HepG2 (cell line): ENCODE results near the gene KRTAP6-1. TPM values are rescaled to one million over a fixed set of nuclear protein-coding genes. Genes with fewer than 3 reads are reported as not detected.

Source experiments
- ATAC-seq: fragments of 200-7000 bp; cut with Tn5 transposase; 3 replicates; pipeline ENCODE4 v1.9.1; 2020; ENCODE audit warnings: mild to moderate bottlenecking, moderate library complexity
- BruUV-seq: library from RNA; stranded (reverse); fragments of 400-500 nt; replicated peaks from 2 replicates; lab custom pipeline; 2021; lab: Mats Ljungman, UMichigan
- CTCF ChIA-PET: fragments of 300-600 bp; formaldehyde crosslinking; extraction: SDS; loops from one replicate; lab custom pipeline; 2021; ENCODE audit warnings: low total read pairs, inconsistent platforms, low intra/inter-chr PET ratio; lab: Yijun Ruan, JAX
- POLR2A ChIA-PET: fragments of 350-600 bp; sonication (Branson Sonifier 250); formaldehyde crosslinking; loops from one replicate; lab custom pipeline; 2020; ENCODE audit warnings: antibody characterized with exemption, inconsistent platforms; lab: Yijun Ruan, JAX
- DNase-seq: peaks from one replicate; pipeline ENCODE4 v3.0.0-alpha.2; 2015; ENCODE audit warnings: low spot score
- FAIRE-seq: peaks from 3 replicates; lab custom pipeline; 2011; peaks lifted over from hg19 to GRCh38; lab: Jason Lieb, UNC
- H2AFZ ChIP-seq: one replicate; pipeline ENCODE4 v1.6.1; 2011; ENCODE audit warnings: low read length, inconsistent platforms
- H3K27ac ChIP-seq: fragments of 300-600 bp; 3 replicates; pipeline ENCODE4 v1.8.0; 2011; ENCODE audit warnings: mixed run types, mild to moderate bottlenecking, mixed read lengths, low read length, inconsistent platforms; ENCODE audit not compliant: insufficient read depth; ENCODE audit errors: extremely low read length
- H3K27me3 ChIP-seq, 2 experiments: fragments of 200-600 bp in 1 of 2; 2 replicates in 1 of 2; 3 replicates in 1 of 2; pipeline versions ENCODE4 v1.6.0 to v1.8.0; 2011; ENCODE audit warnings: low read length in 2 of 2, mild to moderate bottlenecking in 2 of 2, moderate library complexity in 2 of 2, inconsistent platforms in 1 of 2; ENCODE audit not compliant: insufficient read depth in 2 of 2, control insufficient read depth in 1 of 2
- H3K36me3 ChIP-seq, 2 experiments: fragments of 200-600 bp in 1 of 2; replicated peaks in 1 of 2; 2 replicates in 1 of 2; 3 replicates in 1 of 2; pipeline versions ENCODE4 v1.5.1 to v1.8.0; 2011; ENCODE audit warnings: low read length in 2 of 2, inconsistent platforms in 1 of 2; ENCODE audit not compliant: insufficient read depth in 2 of 2, control insufficient read depth in 1 of 2
- H3K4me1 ChIP-seq: 2 replicates; pipeline ENCODE4 v1.5.1; 2012; ENCODE audit warnings: low read length, inconsistent platforms; ENCODE audit not compliant: insufficient read depth
- H3K4me2 ChIP-seq: 2 replicates; pipeline ENCODE4 v1.6.0; 2011; ENCODE audit warnings: low read depth, low read length, inconsistent platforms
- H3K4me3 ChIP-seq, 3 experiments: fragments of 200-600 bp in 1 of 3; sonication (generic), shearing (Covaris generic) in 1 of 3; replicated peaks in 1 of 3; 2 replicates each; pipeline ENCODE4 v1.5.1; 2011 to 2016; ENCODE audit warnings: low read length in 3 of 3, inconsistent platforms in 2 of 3, low read depth in 2 of 3, mild to moderate bottlenecking in 2 of 3, control low read depth in 1 of 3, mixed read lengths in 1 of 3; ENCODE audit not compliant: insufficient read depth in 1 of 3
- H3K79me2 ChIP-seq: one replicate; pipeline ENCODE4 v1.6.1; 2011; ENCODE audit warnings: low read length, inconsistent platforms; ENCODE audit not compliant: insufficient read depth
- H3K9ac ChIP-seq: 2 replicates; pipeline ENCODE4 v1.6.0; 2011; ENCODE audit warnings: mild to moderate bottlenecking, low read depth, low read length, inconsistent platforms; ENCODE audit not compliant: insufficient read depth
- H3K9me3 ChIP-seq: 2 replicates; pipeline ENCODE4 v1.5.1; 2012; ENCODE audit warnings: mild to moderate bottlenecking, low read length
- H4K20me1 ChIP-seq: 2 replicates; pipeline ENCODE4 v1.6.0; 2011; ENCODE audit warnings: inconsistent platforms, mild to moderate bottlenecking, low read length, moderate library complexity; ENCODE audit not compliant: insufficient read depth
- FOXO1 ChIP-seq: sonication (generic); formaldehyde crosslinking; IDR thresholded peaks from 2 replicates; pipeline ENCODE4 v1.4.0; 2020; ENCODE audit warnings: missing genetic modification reagents
- IKZF1 ChIP-seq: fragments of 450-650 bp; IDR thresholded peaks from 2 replicates; pipeline ENCODE4 v1.7.1; 2016
- KMT2A ChIP-seq: sonication (generic); formaldehyde crosslinking; IDR thresholded peaks from 2 replicates; pipeline ENCODE4 v1.4.0; 2020; ENCODE audit warnings: missing genetic modification reagents
- MAFK ChIP-seq, 2 experiments: IDR thresholded peaks in 1 of 2; conservative IDR thresholded peaks in 1 of 2; 2 replicates each; pipeline ENCODE4 v1.6.1; 2011; ENCODE audit warnings: improper control_type of control experiment in 2 of 2, low read length in 2 of 2
- MED13 ChIP-seq: sonication (generic); formaldehyde crosslinking; IDR thresholded peaks from 2 replicates; pipeline ENCODE4 v1.5.0; 2020; ENCODE audit warnings: missing genetic modification reagents
- ZNF556 ChIP-seq: sonication (generic); formaldehyde crosslinking; IDR thresholded peaks from 2 replicates; pipeline ENCODE4 v1.4.0; 2020; ENCODE audit warnings: mild to moderate bottlenecking, missing genetic modification reagents, borderline replicate concordance
- ZNF563 ChIP-seq: sonication (generic); formaldehyde crosslinking; IDR thresholded peaks from 2 replicates; pipeline ENCODE4 v1.8.0; 2022; ENCODE audit warnings: mild to moderate bottlenecking, moderate library complexity, missing genetic modification reagents
- in situ Hi-C: cut with HindIII; loops from 2 replicates; pipeline ENCODE4 v1.10.0; 2017; ENCODE audit warnings: low pct_unique_long_range_greater_than_20kb; ENCODE audit not compliant: extremely low pct_ligation_motif_present
- intact Hi-C: fragments of 100-400 bp; cut with micrococcal nuclease; formaldehyde crosslinking; loops from one replicate; pipeline ENCODE4 v1.10.0; 2022; ENCODE audit not compliant: unreplicated experiment
- polyA plus RNA-seq, 8 experiments: library from polyadenylated mRNA; depleted of rRNA in 3 of 8; stranded (reverse) in 7 of 8; unstranded in 1 of 8; fragments of >200 nt; fragmentation: Illumina TruSeq in 4 of 8; extraction: Trizol in 4 of 8; gene quantifications; 2 replicates each; pipeline versions ENCODE4 v1.2.1 to v1.2.3, GENCODE V29; 2011 to 2016; ENCODE audit warnings: low read depth in 4 of 8, missing spikeins in 1 of 8, mixed read lengths in 1 of 8; ENCODE audit not compliant: insufficient read depth in 1 of 8
- total RNA-seq, 5 experiments: library from RNA; depleted of rRNA; stranded (reverse); fragments of >200 nt; fragmentation: Illumina TruSeq; extraction: Trizol; gene quantifications; 2 replicates each; pipeline ENCODE4 v1.2.3, GENCODE V29; 2016; ENCODE audit warnings: low read depth in 1 of 5
- TF ChIP-seq, protein P1 (sequence below): sonication (generic); formaldehyde crosslinking; IDR thresholded peaks from 2 replicates; pipeline ENCODE4 v1.4.0; 2020; ENCODE audit warnings: mild to moderate bottlenecking, missing genetic modification reagents, borderline replicate concordance
- TF ChIP-seq, protein P2 (sequence below): sonication (generic); formaldehyde crosslinking; conservative IDR thresholded peaks from 2 replicates; pipeline ENCODE4 v1.8.1; 2023; ENCODE audit warnings: missing genetic modification reagents
- TF ChIP-seq, protein P3 (sequence below), 2 experiments: sonication (generic) in 1 of 2; formaldehyde crosslinking in 1 of 2; IDR thresholded peaks; 2 replicates each; pipeline versions ENCODE4 v1.4.0 to v1.6.1; 2018 to 2020; ENCODE audit warnings: missing genetic modification reagents in 2 of 2, borderline replicate concordance in 1 of 2, low read depth in 1 of 2, mild to moderate bottlenecking in 1 of 2, missing biosample characterization in 1 of 2

KRTAP6-1 gene
- total and polyA plus RNA-seq, 2 of the 13 experiments (the other 11 are each of a cell fraction or from before 2014, with no cell fraction given), result not detected

DNA sequence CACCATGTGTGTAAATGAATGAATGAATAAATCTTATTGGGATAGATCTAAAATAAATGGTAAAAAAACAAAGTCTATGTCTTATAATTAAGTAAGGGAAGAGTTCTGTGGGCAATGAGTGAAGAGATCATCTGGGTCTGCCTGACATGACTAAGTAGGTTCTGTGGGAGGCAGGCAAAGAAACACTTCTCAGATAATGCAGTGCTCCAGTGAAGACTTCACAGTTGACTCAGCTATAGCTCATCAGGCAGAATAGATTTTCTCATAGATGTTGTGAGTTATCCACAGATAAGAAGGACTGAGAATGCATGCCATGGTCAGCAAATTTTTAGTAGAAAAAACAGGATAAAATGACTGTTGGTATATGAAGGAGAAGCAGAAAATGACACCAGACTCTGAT lies 36.0 kb downstream of the KRTAP6-1 start:
- no peaks in the 10 kb centered on the region for H3K27me3 ChIP-seq
- H3K79me2 ChIP-seq, result no peaks in the 10 kb centered on the region
- no TSS peak for BruUV-seq
- intact Hi-C loops (no loop called here), in situ Hi-C loops (no loop called here)
- ChIA-PET CTCF (no interaction called here), POLR2A (no interaction called here)
- no peak overlapping the region for H3K9ac ChIP-seq
- FAIRE-seq, result no peak
- no peaks in the 10 kb centered on the region for H3K4me1 ChIP-seq
- DNase-seq, result no peak
- H3K4me3 ChIP-seq, result no peak overlapping the region
- H3K9me3 ChIP-seq, result peaks cover 83% of the 10 kb centered on the region
- H3K27ac ChIP-seq, result no peak overlapping the region
- no peaks in the 10 kb centered on the region for H3K36me3 ChIP-seq
- TF ChIP-seq MAFK (conservative IDR thresholded peaks at IDR 0.05 in 1 of 2, IDR thresholded peaks at IDR 0.05 in 1 of 2; ENCODE audit: low read length in 2 of 2), result 0 out of 4 replicates have a peak, but pooled peaks of 1 of the 2 experiments have one; percentile 5
- TF ChIP-seq, protein P1, sequence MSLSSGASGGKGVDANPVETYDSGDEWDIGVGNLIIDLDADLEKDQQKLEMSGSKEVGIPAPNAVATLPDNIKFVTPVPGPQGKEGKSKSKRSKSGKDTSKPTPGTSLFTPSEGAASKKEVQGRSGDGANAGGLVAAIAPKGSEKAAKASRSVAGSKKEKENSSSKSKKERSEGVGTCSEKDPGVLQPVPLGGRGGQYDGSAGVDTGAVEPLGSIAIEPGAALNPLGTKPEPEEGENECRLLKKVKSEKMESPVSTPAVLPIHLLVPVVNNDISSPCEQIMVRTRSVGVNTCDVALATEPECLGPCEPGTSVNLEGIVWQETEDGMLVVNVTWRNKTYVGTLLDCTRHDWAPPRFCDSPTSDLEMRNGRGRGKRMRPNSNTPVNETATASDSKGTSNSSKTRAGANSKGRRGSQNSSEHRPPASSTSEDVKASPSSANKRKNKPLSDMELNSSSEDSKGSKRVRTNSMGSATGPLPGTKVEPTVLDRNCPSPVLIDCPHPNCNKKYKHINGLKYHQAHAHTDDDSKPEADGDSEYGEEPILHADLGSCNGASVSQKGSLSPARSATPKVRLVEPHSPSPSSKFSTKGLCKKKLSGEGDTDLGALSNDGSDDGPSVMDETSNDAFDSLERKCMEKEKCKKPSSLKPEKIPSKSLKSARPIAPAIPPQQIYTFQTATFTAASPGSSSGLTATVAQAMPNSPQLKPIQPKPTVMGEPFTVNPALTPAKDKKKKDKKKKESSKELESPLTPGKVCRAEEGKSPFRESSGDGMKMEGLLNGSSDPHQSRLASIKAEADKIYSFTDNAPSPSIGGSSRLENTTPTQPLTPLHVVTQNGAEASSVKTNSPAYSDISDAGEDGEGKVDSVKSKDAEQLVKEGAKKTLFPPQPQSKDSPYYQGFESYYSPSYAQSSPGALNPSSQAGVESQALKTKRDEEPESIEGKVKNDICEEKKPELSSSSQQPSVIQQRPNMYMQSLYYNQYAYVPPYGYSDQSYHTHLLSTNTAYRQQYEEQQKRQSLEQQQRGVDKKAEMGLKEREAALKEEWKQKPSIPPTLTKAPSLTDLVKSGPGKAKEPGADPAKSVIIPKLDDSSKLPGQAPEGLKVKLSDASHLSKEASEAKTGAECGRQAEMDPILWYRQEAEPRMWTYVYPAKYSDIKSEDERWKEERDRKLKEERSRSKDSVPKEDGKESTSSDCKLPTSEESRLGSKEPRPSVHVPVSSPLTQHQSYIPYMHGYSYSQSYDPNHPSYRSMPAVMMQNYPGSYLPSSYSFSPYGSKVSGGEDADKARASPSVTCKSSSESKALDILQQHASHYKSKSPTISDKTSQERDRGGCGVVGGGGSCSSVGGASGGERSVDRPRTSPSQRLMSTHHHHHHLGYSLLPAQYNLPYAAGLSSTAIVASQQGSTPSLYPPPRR (CRISPR knock-in tag), result no peak
- ATAC-seq, result no peak
- no peak overlapping the region for H2AFZ ChIP-seq
- no peaks in the 10 kb centered on the region for H4K20me1 ChIP-seq
- no peak overlapping the region for H3K4me2 ChIP-seq

DNA sequence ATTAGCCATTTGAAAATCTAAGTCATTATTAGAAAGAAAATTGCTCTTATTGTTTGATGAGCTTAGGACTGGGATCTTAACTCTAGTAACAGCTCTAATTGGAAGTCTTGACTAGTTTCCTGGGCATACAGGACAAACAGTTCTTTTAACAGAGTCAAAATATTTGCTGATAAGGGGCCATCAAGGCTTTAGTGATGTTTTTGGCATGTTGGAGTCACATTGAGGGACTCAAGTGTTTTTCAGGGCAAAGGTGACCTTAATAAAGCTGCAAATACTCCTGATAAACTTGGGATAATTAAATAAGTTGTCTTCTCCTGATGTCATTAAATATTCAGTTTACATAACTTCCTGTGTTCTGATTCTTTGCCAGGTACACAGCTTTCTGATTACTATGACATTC lies 46.1 kb downstream of the KRTAP6-1 start:
- peaks cover 71% of the 10 kb centered on the region for H3K9me3 ChIP-seq
- H3K4me1 ChIP-seq, result no peaks in the 10 kb centered on the region
- no peak overlapping the region for H3K4me3 ChIP-seq
- no peak overlapping the region for H3K4me2 ChIP-seq
- ChIA-PET CTCF (no interaction called here), POLR2A (no interaction called here)
- H4K20me1 ChIP-seq, result no peaks in the 10 kb centered on the region
- in situ Hi-C loops, result no loop called here
- intact Hi-C loops, result no loop called here
- no TSS peak for BruUV-seq
- H3K9ac ChIP-seq, result no peak overlapping the region
- H3K27ac ChIP-seq, result no peak overlapping the region
- no peaks in the 10 kb centered on the region for H3K27me3 ChIP-seq
- ATAC-seq (no peak), DNase-seq (no peak), FAIRE-seq (no peak)
- H3K79me2 ChIP-seq, result no peaks in the 10 kb centered on the region
- no peak overlapping the region for H2AFZ ChIP-seq
- H3K36me3 ChIP-seq, result no peaks in the 10 kb centered on the region
- no peak for TF ChIP-seq ZNF563
- TF ChIP-seq FOXO1, result no peak
- TF ChIP-seq, protein P2, sequence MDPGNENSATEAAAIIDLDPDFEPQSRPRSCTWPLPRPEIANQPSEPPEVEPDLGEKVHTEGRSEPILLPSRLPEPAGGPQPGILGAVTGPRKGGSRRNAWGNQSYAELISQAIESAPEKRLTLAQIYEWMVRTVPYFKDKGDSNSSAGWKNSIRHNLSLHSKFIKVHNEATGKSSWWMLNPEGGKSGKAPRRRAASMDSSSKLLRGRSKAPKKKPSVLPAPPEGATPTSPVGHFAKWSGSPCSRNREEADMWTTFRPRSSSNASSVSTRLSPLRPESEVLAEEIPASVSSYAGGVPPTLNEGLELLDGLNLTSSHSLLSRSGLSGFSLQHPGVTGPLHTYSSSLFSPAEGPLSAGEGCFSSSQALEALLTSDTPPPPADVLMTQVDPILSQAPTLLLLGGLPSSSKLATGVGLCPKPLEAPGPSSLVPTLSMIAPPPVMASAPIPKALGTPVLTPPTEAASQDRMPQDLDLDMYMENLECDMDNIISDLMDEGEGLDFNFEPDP (CRISPR knock-in tag), result no peak
- TF ChIP-seq, protein P3, sequence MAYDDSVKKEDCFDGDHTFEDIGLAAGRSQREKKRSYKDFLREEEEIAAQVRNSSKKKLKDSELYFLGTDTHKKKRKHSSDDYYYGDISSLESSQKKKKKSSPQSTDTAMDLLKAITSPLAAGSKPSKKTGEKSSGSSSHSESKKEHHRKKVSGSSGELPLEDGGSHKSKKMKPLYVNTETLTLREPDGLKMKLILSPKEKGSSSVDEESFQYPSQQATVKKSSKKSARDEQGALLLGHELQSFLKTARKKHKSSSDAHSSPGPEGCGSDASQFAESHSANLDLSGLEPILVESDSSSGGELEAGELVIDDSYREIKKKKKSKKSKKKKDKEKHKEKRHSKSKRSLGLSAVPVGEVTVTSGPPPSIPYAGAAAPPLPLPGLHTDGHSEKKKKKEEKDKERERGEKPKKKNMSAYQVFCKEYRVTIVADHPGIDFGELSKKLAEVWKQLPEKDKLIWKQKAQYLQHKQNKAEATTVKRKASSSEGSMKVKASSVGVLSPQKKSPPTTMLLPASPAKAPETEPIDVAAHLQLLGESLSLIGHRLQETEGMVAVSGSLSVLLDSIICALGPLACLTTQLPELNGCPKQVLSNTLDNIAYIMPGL (CRISPR knock-in tag; IDR thresholded peaks at IDR 0.05; ENCODE audit: borderline replicate concordance in 1 of 2, low read depth in 1 of 2), result no peak
- no peak for TF ChIP-seq IKZF1
- no peak for TF ChIP-seq KMT2A (CRISPR knock-in tag)
- TF ChIP-seq MED13 (CRISPR knock-in tag), result no peak
- TF ChIP-seq ZNF556, result no peak
